Stimulated activated CD4-positive, alpha-beta T cell treated with anti-CD3 and anti-CD28 coated beads, Interleukin-12 subunit alpha, Interleukin-12 subunit beta, amount 100 ng/mL, for 48 hours (primary cell): ENCODE data around the gene S100A14.
"Not testable (repeated sequence)": the region's sequence is repeated elsewhere in the genome, so short reads cannot be mapped to it uniquely, and the experiment has no call there.

Experiments
- DNase-seq, 3 donors: peaks; one replicate each; pipeline ENCODE4 v3.0.0-alpha.2; 2020; ENCODE audit warnings: low read depth in 2 of 3, low spot score in 1 of 3

S100A14 gene

GRCh38 chr1:153616144-153616916 is at the start of gene S100A14:
Gene S100A14, minus strand, starts transcription at chr1:153616325. Its CDS starts 467 bp downstream, at chr1:153615858.
- DNase-seq = no peak

GRCh38 chr1:153663211-153663610 is 47.1 kb upstream of the S100A14 start:
- DNase-seq = no peak

- DNase-seq = no peak
Observed at GRCh38 chr1:153662269-153662668, 46.1 kb upstream of the S100A14 start.

- no peak for DNase-seq
Observed at GRCh38 chr1:153661111-153661708, 45.1 kb upstream of the S100A14 start.

GRCh38 chr1:153659656-153660055 is 43.5 kb upstream of the S100A14 start:
- no peak for DNase-seq

- DNase-seq = no peak
Observed at GRCh38 chr1:153659175-153659534, 43.0 kb upstream of the S100A14 start.

- peak; percentile 84 to 90 (median 87) for DNase-seq
Observed at GRCh38 chr1:153658400-153659174, 42.5 kb upstream of the S100A14 start, which contains the start of gene SNAPIN. Gene SNAPIN, plus strand, starts transcription at chr1:153658703. Its CDS starts 41 bp downstream, at chr1:153658744.

- DNase-seq = no peak
Observed at GRCh38 chr1:153655333-153655732, 39.2 kb upstream of the S100A14 start.

GRCh38 chr1:153652805-153653500 is 36.8 kb upstream of the S100A14 start:
- no peak for DNase-seq

- DNase-seq = no peak
Observed at GRCh38 chr1:153651771-153652170, 35.6 kb upstream of the S100A14 start.

GRCh38 chr1:153649863-153650235 is 33.7 kb upstream of the S100A14 start:
- DNase-seq = no peak

GRCh38 chr1:153649137-153649862 is 33.2 kb upstream of the S100A14 start:
- no peak for DNase-seq

- no peak for DNase-seq
Observed at GRCh38 chr1:153648000-153648643, 32.0 kb upstream of the S100A14 start.

- no peak for DNase-seq
Observed at GRCh38 chr1:153647346-153647714, 31.2 kb upstream of the S100A14 start.

- no peak for DNase-seq
Observed at GRCh38 chr1:153646672-153647345, 30.7 kb upstream of the S100A14 start.

- no peak for DNase-seq
Observed at GRCh38 chr1:153643816-153644215, 27.7 kb upstream of the S100A14 start.

GRCh38 chr1:153643100-153643499 is 27.0 kb upstream of the S100A14 start:
- no peak for DNase-seq

- no peak for DNase-seq
Observed at GRCh38 chr1:153642161-153642560, 26.0 kb upstream of the S100A14 start.

GRCh38 chr1:153640861-153641260 is 24.7 kb upstream of the S100A14 start:
- DNase-seq = no peak

GRCh38 chr1:153640213-153640612 is 24.1 kb upstream of the S100A14 start:
- not testable (repeated sequence) for DNase-seq
